CD4-positive, alpha-beta T cell (primary cell): ENCODE data around the gene AMPH. TPM values are rescaled to one million over a fixed set of nuclear protein-coding genes. Genes with fewer than 3 reads are reported as not detected.
A peak's percentile ranks its signal among the peaks of the same experiment; 100 is the strongest.

ENCODE experiments used
- ATAC-seq: fragments of 200-7000 bp; cut with Tn5 transposase; one replicate; pipeline ENCODE4 v1.10.0; 2022; ENCODE audit warnings: mild to moderate bottlenecking; ENCODE audit not compliant: poor library complexity
- CTCF ChIA-PET: fragments of 350-600 bp; sonication (Branson Sonifier 250); formaldehyde crosslinking; loops from one replicate; lab custom pipeline; 2021; ENCODE audit warnings: antibody characterized with exemption, inconsistent platforms; lab: Charles Lee
- POLR2A ChIA-PET: fragments of 350-600 bp; sonication (Branson Sonifier 250); formaldehyde crosslinking; loops from one replicate; lab custom pipeline; 2021; ENCODE audit warnings: antibody characterized with exemption, inconsistent platforms; lab: Charles Lee
- DNase-seq, 14 experiments: peaks; one replicate each; pipeline ENCODE4 v3.0.0-alpha.2; 2013 to 2020; ENCODE audit warnings: mixed read lengths in 2 of 14
- H3K27ac ChIP-seq, 2 donors: one replicate each; pipeline versions ENCODE4 v1.5.1 to v1.7.0; 2013; ENCODE audit warnings: low read length in 2 of 2, low read depth in 1 of 2, mild to moderate bottlenecking in 1 of 2
- H3K27me3 ChIP-seq, 2 experiments: 1 replicate in 1 of 2; 2 replicates in 1 of 2; pipeline versions ENCODE4 v1.6.1 to v1.7.0; 2013; ENCODE audit warnings: low read length in 2 of 2, control low read depth in 1 of 2, mild to moderate bottlenecking in 1 of 2, moderate library complexity in 1 of 2; ENCODE audit not compliant: insufficient read depth in 2 of 2, control insufficient read depth in 1 of 2
- H3K36me3 ChIP-seq: one replicate; pipeline ENCODE4 v1.6.1; 2013; ENCODE audit warnings: low read length, control low read depth; ENCODE audit not compliant: insufficient read depth
- H3K4me1 ChIP-seq: one replicate; pipeline ENCODE4 v1.6.1; 2013; ENCODE audit warnings: low read length, control low read depth; ENCODE audit not compliant: insufficient read depth
- H3K4me3 ChIP-seq: one replicate; pipeline ENCODE4 v1.5.1; 2013; ENCODE audit warnings: mild to moderate bottlenecking, low read length, moderate library complexity
- H3K9me3 ChIP-seq, 2 experiments: 1 replicate in 1 of 2; 2 replicates in 1 of 2; pipeline versions ENCODE4 v1.6.1 to v1.7.0; 2013; ENCODE audit warnings: low read length in 2 of 2, mild to moderate bottlenecking in 2 of 2, control low read depth in 1 of 2, moderate library complexity in 1 of 2; ENCODE audit not compliant: control insufficient read depth in 1 of 2, insufficient read depth in 1 of 2
- H3K27ac Mint-ChIP-seq: one replicate; pipeline ENCODE4 v1.8.0; 2020; ENCODE audit warnings: mixed read lengths
- H3K27me3 Mint-ChIP-seq: one replicate; pipeline ENCODE4 v1.8.0; 2021; ENCODE audit warnings: mixed read lengths
- H3K36me3 Mint-ChIP-seq: one replicate; pipeline ENCODE4 v1.8.0; 2021; ENCODE audit warnings: low read depth, mixed read lengths
- H3K4me1 Mint-ChIP-seq: one replicate; pipeline ENCODE4 v1.8.0; 2021; ENCODE audit warnings: low read depth, mixed read lengths
- H3K4me3 Mint-ChIP-seq: one replicate; pipeline ENCODE4 v1.8.0; 2020; ENCODE audit warnings: mild to moderate bottlenecking, mixed read lengths
- H3K9me3 Mint-ChIP-seq: one replicate; pipeline ENCODE4 v1.8.0; 2020; ENCODE audit warnings: mixed read lengths
- intact Hi-C, 2 experiments: fragments of 100-400 bp; cut with DNase I in 1 of 2; cut with micrococcal nuclease in 1 of 2; formaldehyde crosslinking; loops; one replicate each; pipeline versions ENCODE4 v1.15.1 to v1.9.0; 2023 to 2025; cut with DNase I, micrococcal nuclease
- total RNA-seq, 174 experiments: library from RNA in 2 of 174; stranded (reverse) in 2 of 174; gene quantifications; one replicate each; pipeline ENCODE4 v1.2.3 and lab custom pipeline; 2021 to 2026
- TF ChIP-seq, protein P1 (sequence below): fragments of 200-600 bp; IDR thresholded peaks from one replicate; pipeline ENCODE4 v1.8.0; 2022; ENCODE audit warnings: antibody characterized with exemption, mild to moderate bottlenecking

The AMPH gene
- total RNA-seq, 2 experiments from 2014 or later: not detected

DNA sequence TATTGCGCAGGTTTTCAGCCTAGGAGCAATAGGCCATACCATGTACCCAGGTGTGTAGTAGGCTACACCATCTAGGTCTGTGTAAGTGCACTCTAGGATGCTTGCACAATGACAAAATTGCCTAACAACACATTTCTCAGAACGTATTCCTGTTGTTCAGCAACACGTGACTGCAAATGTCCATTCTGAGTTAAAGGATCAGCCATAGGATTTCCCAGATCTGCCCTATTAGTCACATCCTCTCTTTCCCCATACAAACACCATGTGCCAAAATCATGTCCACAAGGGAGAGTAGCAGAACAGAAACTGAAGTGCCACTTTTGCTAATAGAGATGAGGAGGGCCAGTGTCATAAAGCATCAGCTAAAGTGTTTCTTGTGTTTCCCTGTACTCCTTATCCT is 42.6 kb upstream of the AMPH start:
- H3K27ac Mint-ChIP-seq: no peak overlapping the region

DNA sequence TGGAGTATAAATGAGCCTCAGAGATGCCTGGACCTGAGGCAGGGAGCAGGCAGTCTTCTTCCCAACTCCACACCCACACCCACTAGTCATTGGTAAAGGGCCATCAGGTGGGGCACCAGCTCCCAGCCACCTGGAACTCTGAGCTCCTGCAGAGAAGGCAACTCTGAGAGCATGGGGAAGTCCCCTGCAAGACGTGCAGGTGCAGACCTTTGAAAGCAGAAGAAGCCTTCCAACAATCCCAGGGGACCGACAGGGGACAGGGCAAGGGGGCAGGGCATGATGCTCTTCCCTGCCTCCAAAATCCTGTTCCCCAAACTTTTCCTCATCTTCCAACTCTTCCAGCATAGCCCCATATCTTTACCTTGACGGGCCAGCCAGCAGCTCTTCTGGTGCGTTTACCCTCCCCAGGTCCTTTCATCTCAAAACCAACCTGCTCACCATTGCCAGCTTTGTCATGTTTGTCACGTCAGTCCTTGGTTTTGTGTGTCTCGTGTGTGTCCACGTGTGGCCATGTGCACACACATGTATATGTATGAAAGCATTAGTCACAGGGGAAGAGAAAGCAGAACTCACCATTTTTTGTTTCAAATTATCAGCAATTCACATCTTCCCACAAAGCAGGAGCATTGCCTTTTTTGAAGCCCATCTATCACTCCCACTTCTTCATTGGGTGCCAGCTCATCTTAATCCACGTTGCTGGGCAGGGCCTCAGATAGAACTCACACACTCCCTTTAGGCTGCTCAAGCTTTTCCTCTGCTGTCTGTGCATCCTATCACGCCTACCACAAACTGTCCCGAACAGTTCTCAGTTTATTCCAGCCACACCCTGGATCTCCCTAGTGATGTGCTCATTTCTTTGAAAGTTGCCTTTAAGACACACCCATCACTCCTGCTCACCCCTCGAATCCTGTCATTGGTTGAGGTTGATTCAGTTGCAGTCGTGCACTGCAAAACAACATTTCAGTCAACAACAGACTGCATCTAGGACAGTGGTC is 41.0 kb upstream of the AMPH start:
- ChIA-PET POLR2A (no interaction called here), CTCF (interaction anchor here (1.9 kb wide), 1 partner anchor 12 kb away, joined by 5 read pairs; no protein-coding TSS in a partner anchor)
- Mint-ChIP-seq H3K4me3 (no peak overlapping the region), H3K4me1 (no peaks in the 10 kb centered on the region), H3K9me3 (no peaks in the 10 kb centered on the region), H3K36me3 (no peaks in the 10 kb centered on the region), H3K27me3 (no peaks in the 10 kb centered on the region), H3K27ac (no peak overlapping the region)
- ATAC-seq (no peak), DNase-seq (peak in 2 of 14 experiments; percentile 15 to 23)
- Histone ChIP-seq H3K4me3 (no peak overlapping the region), H3K36me3 (no peaks in the 10 kb centered on the region), H3K9me3 (no peaks in the 10 kb centered on the region), H3K27me3 (no peaks in the 10 kb centered on the region), H3K4me1 (no peaks in the 10 kb centered on the region), H3K27ac (no peak overlapping the region)
- TF ChIP-seq, protein P1, sequence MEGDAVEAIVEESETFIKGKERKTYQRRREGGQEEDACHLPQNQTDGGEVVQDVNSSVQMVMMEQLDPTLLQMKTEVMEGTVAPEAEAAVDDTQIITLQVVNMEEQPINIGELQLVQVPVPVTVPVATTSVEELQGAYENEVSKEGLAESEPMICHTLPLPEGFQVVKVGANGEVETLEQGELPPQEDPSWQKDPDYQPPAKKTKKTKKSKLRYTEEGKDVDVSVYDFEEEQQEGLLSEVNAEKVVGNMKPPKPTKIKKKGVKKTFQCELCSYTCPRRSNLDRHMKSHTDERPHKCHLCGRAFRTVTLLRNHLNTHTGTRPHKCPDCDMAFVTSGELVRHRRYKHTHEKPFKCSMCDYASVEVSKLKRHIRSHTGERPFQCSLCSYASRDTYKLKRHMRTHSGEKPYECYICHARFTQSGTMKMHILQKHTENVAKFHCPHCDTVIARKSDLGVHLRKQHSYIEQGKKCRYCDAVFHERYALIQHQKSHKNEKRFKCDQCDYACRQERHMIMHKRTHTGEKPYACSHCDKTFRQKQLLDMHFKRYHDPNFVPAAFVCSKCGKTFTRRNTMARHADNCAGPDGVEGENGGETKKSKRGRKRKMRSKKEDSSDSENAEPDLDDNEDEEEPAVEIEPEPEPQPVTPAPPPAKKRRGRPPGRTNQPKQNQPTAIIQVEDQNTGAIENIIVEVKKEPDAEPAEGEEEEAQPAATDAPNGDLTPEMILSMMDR: no peak
- intact Hi-C loops: no loop called here

More for the DNA sequence above, 42.6 kb upstream of the AMPH start:
- Mint-ChIP-seq H3K9me3 (no peaks in the 10 kb centered on the region), H3K4me1 (no peaks in the 10 kb centered on the region), H3K27me3 (no peaks in the 10 kb centered on the region), H3K4me3 (no peak overlapping the region), H3K36me3 (no peaks in the 10 kb centered on the region)
- peak in 2 of 14 experiments; percentile 52 to 63 for DNase-seq
- ATAC-seq: no peak
- ChIA-PET POLR2A (no interaction called here), CTCF (interaction anchor here (1.9 kb wide), 1 partner anchor 14 kb away, joined by 5 read pairs; no protein-coding TSS in a partner anchor)
- H3K27ac ChIP-seq: no peak overlapping the region
- no peaks in the 10 kb centered on the region for H3K9me3 ChIP-seq
- H3K4me1 ChIP-seq: no peaks in the 10 kb centered on the region
- TF ChIP-seq, protein P1: no peak
- H3K27me3 ChIP-seq: no peaks in the 10 kb centered on the region
- H3K4me3 ChIP-seq: no peak overlapping the region
- intact Hi-C loops: no loop called here
- H3K36me3 ChIP-seq: no peaks in the 10 kb centered on the region

DNA sequence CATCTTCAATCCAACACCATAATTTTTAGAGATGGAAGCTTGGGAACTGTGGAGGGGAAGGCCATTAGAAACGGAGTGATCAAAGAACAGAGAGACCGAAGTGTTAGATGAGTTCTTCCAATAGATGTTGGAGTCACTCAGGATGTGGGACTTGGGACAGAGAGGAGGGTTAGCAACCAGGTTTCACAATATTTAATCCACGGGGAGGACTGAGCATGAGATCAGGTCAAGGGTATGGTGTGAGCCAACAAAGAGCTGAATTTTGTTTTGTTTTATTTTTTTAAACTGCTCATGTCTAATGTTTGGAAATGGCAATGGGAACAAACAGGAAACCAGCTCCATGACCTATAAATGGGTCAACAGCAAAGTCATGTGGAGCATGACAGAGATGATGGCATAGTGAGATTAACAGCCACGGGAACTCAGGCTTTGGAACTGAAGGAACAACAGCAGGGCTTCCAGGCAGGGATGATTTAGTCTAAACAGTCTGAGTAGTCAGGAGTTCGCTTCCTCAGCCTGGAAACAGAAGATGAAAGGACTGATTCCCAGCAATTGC is 38.9 kb upstream of the AMPH start:
- Mint-ChIP-seq H3K4me3 (no peak overlapping the region), H3K27ac (no peak overlapping the region), H3K9me3 (no peaks in the 10 kb centered on the region), H3K36me3 (no peaks in the 10 kb centered on the region), H3K4me1 (no peaks in the 10 kb centered on the region), H3K27me3 (no peaks in the 10 kb centered on the region)
- H3K9me3 ChIP-seq: peaks cover 0 to 5% of the 10 kb centered on the region in 2 experiments
- H3K27me3 ChIP-seq: no peaks in the 10 kb centered on the region
- TF ChIP-seq, protein P1: no peak
- no peaks in the 10 kb centered on the region for H3K4me1 ChIP-seq
- intact Hi-C loops: no loop called here
- ATAC-seq (no peak), DNase-seq (no peak)
- POLR2A ChIA-PET: no interaction called here
- CTCF ChIA-PET: interaction anchor here (1.0 kb wide), 1 partner anchor 10 kb away, joined by 3 read pairs; no protein-coding TSS in a partner anchor
- no peak overlapping the region for H3K4me3 ChIP-seq
- H3K27ac ChIP-seq: no peak overlapping the region
- H3K36me3 ChIP-seq: no peaks in the 10 kb centered on the region
